PC-9 (cell line): ENCODE results near the gene GOT2.

Source experiments
- EZH2 ChIP-seq: fragments of 200-600 bp; sonication (generic); IDR thresholded peaks from 2 replicates; pipeline ENCODE4 v1.8.0; 2017; ENCODE audit warnings: antibody characterized with exemption, low read depth
- TF ChIP-seq, protein P1 (sequence below): fragments of 200-600 bp; sonication (generic); conservative IDR thresholded peaks from 2 replicates; pipeline ENCODE4 v1.6.1; 2017; ENCODE audit warnings: mixed run types, antibody characterized with exemption, mild to moderate bottlenecking, moderate library complexity

- TF ChIP-seq, protein P1, sequence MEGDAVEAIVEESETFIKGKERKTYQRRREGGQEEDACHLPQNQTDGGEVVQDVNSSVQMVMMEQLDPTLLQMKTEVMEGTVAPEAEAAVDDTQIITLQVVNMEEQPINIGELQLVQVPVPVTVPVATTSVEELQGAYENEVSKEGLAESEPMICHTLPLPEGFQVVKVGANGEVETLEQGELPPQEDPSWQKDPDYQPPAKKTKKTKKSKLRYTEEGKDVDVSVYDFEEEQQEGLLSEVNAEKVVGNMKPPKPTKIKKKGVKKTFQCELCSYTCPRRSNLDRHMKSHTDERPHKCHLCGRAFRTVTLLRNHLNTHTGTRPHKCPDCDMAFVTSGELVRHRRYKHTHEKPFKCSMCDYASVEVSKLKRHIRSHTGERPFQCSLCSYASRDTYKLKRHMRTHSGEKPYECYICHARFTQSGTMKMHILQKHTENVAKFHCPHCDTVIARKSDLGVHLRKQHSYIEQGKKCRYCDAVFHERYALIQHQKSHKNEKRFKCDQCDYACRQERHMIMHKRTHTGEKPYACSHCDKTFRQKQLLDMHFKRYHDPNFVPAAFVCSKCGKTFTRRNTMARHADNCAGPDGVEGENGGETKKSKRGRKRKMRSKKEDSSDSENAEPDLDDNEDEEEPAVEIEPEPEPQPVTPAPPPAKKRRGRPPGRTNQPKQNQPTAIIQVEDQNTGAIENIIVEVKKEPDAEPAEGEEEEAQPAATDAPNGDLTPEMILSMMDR = no peak
- no peak for TF ChIP-seq EZH2
Measured at GRCh38 chr16:58738672-58739296, 4.7 kb upstream of the GOT2 start.
